ENCODE results near the gene S100A3. TPM values are rescaled to one million over a fixed set of nuclear protein-coding genes. Genes with fewer than 3 reads are reported as not detected.
"Not testable (repeated sequence)": the region's sequence is repeated elsewhere in the genome, so short reads cannot be mapped to it uniquely, and the experiment has no call there.

The S100A3 gene
- total RNA-seq, 1 experiment from 2014 or later, result 37.5 TPM

- DNase-seq (ENCODE audit: low read depth), result peak; percentile 79
Observed at GRCh38 chr1:153535242-153536011, 13.6 kb downstream of the S100A3 start, which contains the start of gene S100A6. Gene S100A6 (minus strand): TSS chr1:153535991. CDS start chr1:153535339, 652 bp downstream.

- DNase-seq (ENCODE audit: low read depth), result no peak
Observed at GRCh38 chr1:153534925-153535241, 14.2 kb downstream of the S100A3 start.

- DNase-seq (ENCODE audit: low read depth), result no peak
Observed at GRCh38 chr1:153534226-153534924, 14.7 kb downstream of the S100A3 start.

GRCh38 chr1:153533689-153534201 is 15.3 kb downstream of the S100A3 start:
- DNase-seq (ENCODE audit: low read depth), result peak; percentile 98

GRCh38 chr1:153532769-153533599 is 16.1 kb downstream of the S100A3 start:
- DNase-seq (ENCODE audit: low read depth), result peak; percentile 91

- DNase-seq (ENCODE audit: low read depth), result no peak
Observed at GRCh38 chr1:153532181-153532580, 16.9 kb downstream of the S100A3 start.

GRCh38 chr1:153531638-153532037 is 17.4 kb downstream of the S100A3 start:
- DNase-seq (ENCODE audit: low read depth), result no peak

GRCh38 chr1:153527683-153528040 is 21.4 kb downstream of the S100A3 start:
- DNase-seq (ENCODE audit: low read depth), result no peak

- DNase-seq (ENCODE audit: low read depth), result no peak
Observed at GRCh38 chr1:153527023-153527682, 21.9 kb downstream of the S100A3 start.

GRCh38 chr1:153526132-153526543 is 22.9 kb downstream of the S100A3 start:
- no peak for DNase-seq (ENCODE audit: low read depth)

GRCh38 chr1:153525088-153525728 is 23.9 kb downstream of the S100A3 start:
- no peak for DNase-seq (ENCODE audit: low read depth)

- not testable (repeated sequence) for DNase-seq (ENCODE audit: low read depth)
Observed at GRCh38 chr1:153522353-153523048, 26.6 kb downstream of the S100A3 start.

- DNase-seq (ENCODE audit: low read depth), result not testable (repeated sequence)
Observed at GRCh38 chr1:153521808-153522207, 27.2 kb downstream of the S100A3 start.

- DNase-seq (ENCODE audit: low read depth), result no peak
Observed at GRCh38 chr1:153520818-153521476, 28.1 kb downstream of the S100A3 start.

- DNase-seq (ENCODE audit: low read depth), result not testable (repeated sequence)
Observed at GRCh38 chr1:153520137-153520691, 28.8 kb downstream of the S100A3 start.

GRCh38 chr1:153519242-153519641 is 29.8 kb downstream of the S100A3 start:
- DNase-seq (ENCODE audit: low read depth), result no peak

- no peak for DNase-seq (ENCODE audit: low read depth)
Observed at GRCh38 chr1:153515504-153516394, 33.3 kb downstream of the S100A3 start.

GRCh38 chr1:153513666-153514065 is 35.4 kb downstream of the S100A3 start:
- no peak for DNase-seq (ENCODE audit: low read depth)
